GM12892 (cell line): ENCODE data around the gene ZNF283. TPM values are rescaled to one million over a fixed set of nuclear protein-coding genes. Genes with fewer than 3 reads are reported as not detected.

Experiments
- DNase-seq: peaks from one replicate; pipeline ENCODE4 v3.0.0; 2011; ENCODE audit not compliant: insufficient read length
- FAIRE-seq: peaks from 2 replicates; lab custom pipeline; 2011; peaks lifted over from hg19 to GRCh38; lab: Jason Lieb, UNC
- POLR2A ChIP-seq: IDR thresholded peaks from 2 replicates; pipeline ENCODE4 v1.6.1; 2011; ENCODE audit warnings: low read depth, low read length, control low read depth
- POLR2AphosphoS5 ChIP-seq: IDR thresholded peaks from 2 replicates; pipeline ENCODE4 v1.6.1; 2011; ENCODE audit warnings: low read depth, low read length, control low read depth
- TAF1 ChIP-seq: IDR thresholded peaks from 2 replicates; pipeline ENCODE4 v1.6.1; 2011; ENCODE audit warnings: low read depth, mild to moderate bottlenecking, control low read depth, low read length, borderline replicate concordance
- polyA plus RNA-seq: library from polyadenylated mRNA; unstranded; fragments of >200 nt; gene quantifications from one replicate; pipeline ENCODE4 v1.2.1, GENCODE V29; 2012; ENCODE audit warnings: missing spikeins, inconsistent platforms; ENCODE audit not compliant: missing spikeins

The ZNF283 gene
- 8.4 TPM for polyA plus RNA-seq

GRCh38 chr19:43826787-43827754 lies at the start of gene ZNF283:
TSS of gene ZNF283 (plus strand) at chr19:43827321. CDS start at chr19:43833505, 6,184 bp downstream.
- FAIRE-seq, result peak; percentile 76

DNA sequence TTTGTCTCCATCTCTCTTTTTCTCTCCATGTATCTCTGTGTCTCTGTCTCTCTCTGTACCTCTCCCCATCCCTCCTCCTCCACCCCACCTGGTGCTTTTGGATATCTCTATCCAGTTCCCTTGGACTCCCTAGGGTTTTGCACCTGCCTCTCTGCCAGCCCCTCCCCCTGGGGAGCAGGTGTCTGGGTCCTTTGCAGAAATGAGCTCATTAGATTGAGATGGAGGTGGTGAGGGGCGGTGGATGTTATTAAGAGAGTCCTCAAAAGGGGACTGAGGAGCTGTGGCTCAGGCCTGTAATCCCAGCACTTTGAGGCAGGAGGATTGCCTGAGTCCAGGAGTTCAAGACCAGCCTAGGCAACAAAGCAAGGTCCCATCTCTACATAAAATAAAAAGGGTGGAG lies 48.5 kb upstream of the ZNF283 start:
- TF ChIP-seq POLR2AphosphoS5 (no peak), POLR2A (no peak)
- DNase-seq (no peak), FAIRE-seq (no peak)

More at GRCh38 chr19:43826787-43827754, at the start of gene ZNF283:
- TF ChIP-seq POLR2AphosphoS5 (no peak), POLR2A (peak; percentile 46; the same call in 1 of the 2 replicates)
- peak; percentile 56 for DNase-seq

DNA sequence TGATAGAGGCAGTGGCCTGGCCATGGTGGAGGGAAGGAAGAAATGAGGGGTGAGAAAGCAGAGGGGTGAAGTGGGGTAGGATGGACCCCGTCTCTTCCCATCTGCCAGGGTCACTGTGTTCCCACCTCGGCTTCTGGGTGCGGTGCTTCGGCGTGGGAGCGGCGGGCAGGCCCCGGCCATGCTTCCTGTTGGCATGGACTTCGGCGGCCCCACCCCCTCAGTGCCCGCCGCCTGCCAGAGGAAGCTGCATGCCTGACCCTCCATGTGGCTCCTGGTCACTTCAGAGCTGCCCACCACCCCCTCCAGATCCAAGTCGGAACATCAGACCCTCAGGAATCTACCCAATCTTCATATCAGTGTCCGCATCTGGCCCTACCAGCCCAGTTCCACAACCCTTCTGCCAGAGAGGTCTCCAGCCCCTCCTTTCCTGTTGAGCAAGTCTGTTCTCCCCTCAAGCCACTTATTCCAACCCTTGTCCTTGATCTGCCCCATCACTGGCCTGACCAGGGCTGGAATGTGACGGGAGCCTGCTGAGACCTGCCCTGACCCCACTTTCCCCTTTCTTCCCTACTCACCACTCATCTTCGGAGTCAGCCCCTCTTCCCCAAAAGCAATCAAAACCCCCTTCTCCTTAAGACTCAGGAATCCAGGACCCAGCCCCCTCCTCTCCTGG lies 47.8 kb upstream of the ZNF283 start:
- no peak for FAIRE-seq
- DNase-seq, result no peak
- TF ChIP-seq TAF1 (no peak), POLR2AphosphoS5 (no peak), POLR2A (no peak)

DNA sequence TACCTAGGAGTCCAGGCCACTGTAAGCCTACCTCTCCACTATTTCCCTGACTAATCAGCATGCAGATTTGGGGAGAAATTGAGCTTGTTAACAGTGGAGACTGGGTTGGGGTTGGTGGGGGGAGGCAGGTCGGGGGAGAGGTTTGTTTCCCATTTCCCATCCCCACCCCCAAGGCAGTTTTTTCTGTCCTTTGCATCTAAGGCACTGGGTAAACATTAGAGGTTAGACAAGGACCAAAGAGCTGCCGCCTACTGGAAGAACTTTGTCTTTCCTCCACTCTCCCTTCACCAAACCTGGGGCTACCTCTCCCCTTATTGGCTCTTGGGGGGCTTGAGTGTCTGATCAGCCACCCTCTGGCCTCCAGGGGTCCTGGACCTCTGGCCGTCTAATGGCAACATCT lies 47.3 kb upstream of the ZNF283 start:
- TF ChIP-seq POLR2AphosphoS5 (no peak), POLR2A (no peak), TAF1 (no peak)
- DNase-seq, result no peak
- FAIRE-seq, result no peak

GRCh38 chr19:43780706-43781525 lies 46.2 kb upstream of the ZNF283 start, which contains the start of gene KCNN4:
TSS of gene KCNN4 (minus strand) at chr19:43780973. CDS start at chr19:43780861, 112 bp downstream.
- DNase-seq (peak; percentile 70), FAIRE-seq (peak; percentile 56)
- TF ChIP-seq TAF1 (peak; percentile 38; the same call in 1 of the 2 replicates), POLR2AphosphoS5 (peak; percentile 70; the same call in 1 of the 2 replicates), POLR2A (peak; percentile 82)

DNA sequence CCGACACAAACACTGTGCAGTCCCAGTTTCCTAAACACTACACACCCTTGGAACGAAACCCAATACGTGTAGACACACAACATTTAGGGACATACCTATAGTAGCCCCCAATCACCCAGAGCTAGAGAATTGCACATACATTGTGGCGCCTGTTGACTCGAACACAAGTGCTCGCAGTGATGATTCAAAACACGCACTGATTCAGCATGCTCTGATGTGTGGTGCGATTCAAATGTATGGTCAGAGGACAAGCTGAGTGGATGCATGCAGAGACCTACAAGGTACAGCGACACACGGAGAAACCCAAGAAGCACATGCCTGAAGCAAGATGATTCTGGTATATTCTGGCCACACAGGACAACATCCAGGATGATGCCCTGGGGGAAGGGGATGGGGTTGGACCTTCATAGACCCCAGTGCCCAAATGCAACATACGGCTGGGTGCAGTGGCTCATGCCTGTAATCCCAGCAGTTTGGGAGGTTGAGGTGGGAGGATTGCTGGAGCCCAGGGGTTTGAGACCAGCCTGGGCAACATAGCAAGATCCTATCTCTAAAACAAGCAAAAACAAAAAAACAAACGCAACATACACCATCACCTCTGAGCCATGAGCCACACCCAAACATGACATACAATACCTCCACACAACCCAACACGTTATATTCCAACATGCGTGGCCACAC lies 45.4 kb upstream of the ZNF283 start:
- no peak for FAIRE-seq
- no peak for TF ChIP-seq TAF1

GRCh38 chr19:43782311-43782660 lies 44.8 kb upstream of the ZNF283 start:
- DNase-seq (no peak), FAIRE-seq (no peak)
- TF ChIP-seq POLR2A, result no peak
- TF ChIP-seq POLR2AphosphoS5, result no peak
- TF ChIP-seq TAF1, result no peak

More for the DNA sequence above, 45.4 kb upstream of the ZNF283 start:
- DNase-seq, result no peak

DNA sequence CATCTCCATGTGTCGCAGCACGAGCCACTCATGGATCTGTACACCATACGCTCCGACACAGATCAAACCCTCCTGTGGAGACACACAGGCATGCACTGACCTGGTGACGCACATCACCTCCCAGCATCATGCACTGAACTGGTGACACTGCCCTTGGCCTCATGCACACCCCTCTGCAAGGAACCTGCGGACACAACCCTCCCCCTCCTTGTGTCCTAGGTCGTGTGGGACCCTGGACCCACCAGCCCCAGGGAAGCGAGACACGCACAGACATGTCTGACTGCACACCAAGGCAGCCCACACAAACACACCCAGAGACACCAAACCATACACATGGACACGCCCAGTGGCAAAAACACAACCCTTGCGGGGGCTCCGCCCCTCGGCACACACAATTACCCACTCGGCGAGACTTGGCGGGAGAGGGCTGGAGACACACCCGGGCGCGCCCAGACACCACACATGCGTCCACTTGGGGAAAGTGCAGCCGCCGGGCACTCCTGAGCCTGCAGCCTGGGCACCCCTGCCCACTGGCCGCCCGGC lies 44.4 kb upstream of the ZNF283 start:
- peak; percentile 38 for FAIRE-seq
- DNase-seq, result peak; percentile 23
- TF ChIP-seq POLR2A (peak; percentile 45; the same call in 1 of the 2 replicates), POLR2AphosphoS5 (no peak)

GRCh38 chr19:43783636-43784035 lies 43.5 kb upstream of the ZNF283 start:
- DNase-seq (no peak), FAIRE-seq (no peak)
- TF ChIP-seq TAF1 (no peak), POLR2A (no peak), POLR2AphosphoS5 (no peak)

- FAIRE-seq (peak; percentile 87), DNase-seq (peak; percentile 38)
- TF ChIP-seq POLR2A (peak; percentile 40; the same call in 1 of the 2 replicates), POLR2AphosphoS5 (peak; percentile 55; the same call in 1 of the 2 replicates), TAF1 (no peak)
These were observed 42.7 kb upstream of the ZNF283 start for GRCh38 chr19:43784241-43784980.
